ENCODE results near the gene TRMT1. TPM values are rescaled to one million over a fixed set of nuclear protein-coding genes. Genes with fewer than 3 reads are reported as not detected.

TRMT1 gene
- total and polyA plus RNA-seq, 2 donors (not counting 1 experiment from before 2014, with no cell fraction given): 12.2 to 20.3 TPM

DNA sequence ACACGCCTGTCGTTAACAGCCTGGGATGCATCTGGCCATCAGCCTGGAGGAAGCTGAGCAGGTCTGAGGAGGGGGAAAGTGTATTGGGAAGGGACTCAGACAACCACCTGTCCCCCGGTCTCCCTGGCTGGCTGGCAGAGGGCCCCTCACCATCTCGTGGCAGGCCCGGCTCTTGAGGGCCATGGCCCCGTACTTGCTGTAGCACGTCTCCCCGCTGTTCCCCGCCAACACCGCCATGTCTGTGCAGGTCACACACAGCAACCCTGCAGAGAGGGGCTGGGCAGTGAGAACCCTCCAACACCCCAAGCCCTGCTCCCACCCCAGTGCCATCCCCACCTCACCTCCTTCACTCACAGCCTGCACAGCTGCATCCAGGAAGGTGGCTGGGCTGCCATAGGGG is 4.0 kb downstream of the TRMT1 start:
- TF ChIP-seq, protein P1, sequence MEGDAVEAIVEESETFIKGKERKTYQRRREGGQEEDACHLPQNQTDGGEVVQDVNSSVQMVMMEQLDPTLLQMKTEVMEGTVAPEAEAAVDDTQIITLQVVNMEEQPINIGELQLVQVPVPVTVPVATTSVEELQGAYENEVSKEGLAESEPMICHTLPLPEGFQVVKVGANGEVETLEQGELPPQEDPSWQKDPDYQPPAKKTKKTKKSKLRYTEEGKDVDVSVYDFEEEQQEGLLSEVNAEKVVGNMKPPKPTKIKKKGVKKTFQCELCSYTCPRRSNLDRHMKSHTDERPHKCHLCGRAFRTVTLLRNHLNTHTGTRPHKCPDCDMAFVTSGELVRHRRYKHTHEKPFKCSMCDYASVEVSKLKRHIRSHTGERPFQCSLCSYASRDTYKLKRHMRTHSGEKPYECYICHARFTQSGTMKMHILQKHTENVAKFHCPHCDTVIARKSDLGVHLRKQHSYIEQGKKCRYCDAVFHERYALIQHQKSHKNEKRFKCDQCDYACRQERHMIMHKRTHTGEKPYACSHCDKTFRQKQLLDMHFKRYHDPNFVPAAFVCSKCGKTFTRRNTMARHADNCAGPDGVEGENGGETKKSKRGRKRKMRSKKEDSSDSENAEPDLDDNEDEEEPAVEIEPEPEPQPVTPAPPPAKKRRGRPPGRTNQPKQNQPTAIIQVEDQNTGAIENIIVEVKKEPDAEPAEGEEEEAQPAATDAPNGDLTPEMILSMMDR (conservative IDR thresholded peaks at IDR 0.05 in 1 of 2, IDR thresholded peaks at IDR 0.05 in 1 of 2; ENCODE audit: low read depth in 1 of 2, low read length in 2 of 2): no peak
- no peak for TF ChIP-seq EZH2 (IDR thresholded peaks at IDR 0.05; ENCODE audit: low read length, missing control alignments)
- no peak overlapping the region for H3K9ac ChIP-seq (ENCODE audit: insufficient read depth, low read length)
- H3K4me1 ChIP-seq (ENCODE audit: control insufficient read depth, extremely low read depth, insufficient read depth, low read length): peaks cover 2% of the 10 kb centered on the region
- DNase-seq (ENCODE audit: low read depth in 2 of 2): no peak
- peaks cover 10% of the 10 kb centered on the region for H3K36me3 ChIP-seq (ENCODE audit: control insufficient read depth, insufficient read depth, low read length)
- H3K27me3 ChIP-seq (ENCODE audit: control insufficient read depth, insufficient read depth, low read length): no peaks in the 10 kb centered on the region
- no peak overlapping the region for H3K4me2 ChIP-seq (ENCODE audit: extremely low read depth, insufficient read depth, low read length)
- H3K27ac ChIP-seq (ENCODE audit: insufficient read depth, low read length): no peak overlapping the region
- H4K20me1 ChIP-seq (ENCODE audit: control insufficient read depth, extremely low read depth, insufficient read depth, low read length): no peaks in the 10 kb centered on the region
- peaks cover 12% of the 10 kb centered on the region for H3K79me2 ChIP-seq (ENCODE audit: control insufficient read depth, insufficient read depth, low read length)
- no peak overlapping the region for H3K4me3 ChIP-seq (replicated peaks in 1 of 4; ENCODE audit: control extremely low read depth in 1 of 4, insufficient read depth in 1 of 4, low read depth in 3 of 4, low read length in 4 of 4)
- H2AFZ ChIP-seq (ENCODE audit: low read length): no peak overlapping the region
- no peaks in the 10 kb centered on the region for H3K9me3 ChIP-seq (ENCODE audit: control insufficient read depth, insufficient read depth, low read depth, low read length)

DNA sequence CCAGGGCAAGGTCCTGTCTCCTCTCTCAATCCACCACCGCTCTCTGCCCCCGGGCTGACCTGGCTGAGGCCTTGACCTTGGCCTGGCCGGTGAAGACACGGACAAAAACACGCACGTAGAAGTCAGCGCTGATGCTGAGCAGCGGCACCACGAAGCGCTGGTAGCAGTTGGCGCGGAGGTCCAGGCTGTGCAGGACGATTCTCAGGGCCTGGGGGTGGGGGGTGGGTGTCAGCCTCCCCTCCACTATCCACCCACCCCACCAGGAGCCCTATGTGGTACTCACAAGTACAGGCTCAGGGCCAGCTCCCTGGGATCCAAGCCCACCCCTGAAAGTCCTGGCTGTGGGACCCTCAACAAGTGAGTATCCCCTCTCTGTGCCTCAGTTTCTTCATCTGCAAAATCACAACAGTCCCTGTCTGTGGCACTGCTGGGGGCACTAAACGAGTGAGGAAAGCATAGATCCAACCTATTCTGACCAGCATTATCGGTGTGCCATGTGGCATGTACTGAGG is 6.4 kb downstream of the TRMT1 start:
- H3K79me2 ChIP-seq (ENCODE audit: control insufficient read depth, insufficient read depth, low read length): peaks cover 1% of the 10 kb centered on the region
- no peak overlapping the region for H3K9ac ChIP-seq (ENCODE audit: insufficient read depth, low read length)
- H3K27ac ChIP-seq (ENCODE audit: insufficient read depth, low read length): no peak overlapping the region
- H3K27me3 ChIP-seq (ENCODE audit: control insufficient read depth, insufficient read depth, low read length): no peaks in the 10 kb centered on the region
- no peak for TF ChIP-seq EZH2 (IDR thresholded peaks at IDR 0.05; ENCODE audit: low read length, missing control alignments)
- TF ChIP-seq, protein P1 (conservative IDR thresholded peaks at IDR 0.05 in 1 of 2, IDR thresholded peaks at IDR 0.05 in 1 of 2; ENCODE audit: low read depth in 1 of 2, low read length in 2 of 2): no peak
- no peaks in the 10 kb centered on the region for H3K9me3 ChIP-seq (ENCODE audit: control insufficient read depth, insufficient read depth, low read depth, low read length)
- H2AFZ ChIP-seq (ENCODE audit: low read length): no peak overlapping the region
- no peak for DNase-seq (ENCODE audit: low read depth in 2 of 2)
- no peak overlapping the region for H3K4me2 ChIP-seq (ENCODE audit: extremely low read depth, insufficient read depth, low read length)
- H3K4me3 ChIP-seq (replicated peaks in 1 of 4; ENCODE audit: control extremely low read depth in 1 of 4, insufficient read depth in 1 of 4, low read depth in 3 of 4, low read length in 4 of 4): no peak overlapping the region
- H4K20me1 ChIP-seq (ENCODE audit: control insufficient read depth, extremely low read depth, insufficient read depth, low read length): no peaks in the 10 kb centered on the region
- H3K36me3 ChIP-seq (ENCODE audit: control insufficient read depth, insufficient read depth, low read length): peaks cover 13% of the 10 kb centered on the region
- no peaks in the 10 kb centered on the region for H3K4me1 ChIP-seq (ENCODE audit: control insufficient read depth, extremely low read depth, insufficient read depth, low read length)

DNA sequence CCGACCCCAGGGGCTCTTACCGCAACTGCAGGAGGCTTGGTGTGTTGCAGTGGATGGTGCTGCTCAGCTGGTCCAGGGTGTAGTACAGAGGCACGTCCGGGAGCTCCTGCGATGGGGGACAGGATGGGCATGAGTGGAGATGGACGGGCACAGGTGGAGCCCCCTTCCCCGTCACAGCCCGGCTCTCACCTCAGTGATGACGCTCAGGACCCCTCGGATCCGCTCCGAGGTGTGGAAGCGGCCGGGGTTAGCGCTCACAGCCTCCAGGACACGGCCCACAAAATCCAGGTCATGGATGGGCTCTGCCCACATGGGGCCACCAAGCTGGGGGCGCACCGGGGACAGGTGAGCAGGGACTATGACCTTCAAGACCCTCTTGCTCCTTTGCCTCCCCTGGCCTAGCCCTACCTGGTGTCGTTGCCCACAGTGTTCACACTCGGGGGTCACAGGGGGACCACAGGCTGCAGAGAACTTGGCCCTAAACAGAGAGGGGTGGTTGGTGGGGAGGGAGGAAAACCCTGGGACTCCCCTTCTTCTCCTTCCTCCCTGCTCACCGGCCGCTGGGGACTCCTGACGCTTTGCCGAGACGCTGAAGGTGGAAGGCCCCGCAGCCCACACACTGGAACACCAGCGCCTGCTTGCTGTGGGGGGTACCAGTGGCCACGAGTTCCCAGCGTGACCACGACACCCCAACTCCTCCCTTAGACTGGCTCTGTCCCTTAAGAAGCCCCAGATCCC is 7.0 kb downstream of the TRMT1 start:
- no peak overlapping the region for H3K4me3 ChIP-seq (replicated peaks in 1 of 4; ENCODE audit: control extremely low read depth in 1 of 4, insufficient read depth in 1 of 4, low read depth in 3 of 4, low read length in 4 of 4)
- no peaks in the 10 kb centered on the region for H4K20me1 ChIP-seq (ENCODE audit: control insufficient read depth, extremely low read depth, insufficient read depth, low read length)
- H3K36me3 ChIP-seq (ENCODE audit: control insufficient read depth, insufficient read depth, low read length): peaks cover 19% of the 10 kb centered on the region
- no peaks in the 10 kb centered on the region for H3K79me2 ChIP-seq (ENCODE audit: control insufficient read depth, insufficient read depth, low read length)
- H3K4me2 ChIP-seq (ENCODE audit: extremely low read depth, insufficient read depth, low read length): no peak overlapping the region
- TF ChIP-seq EZH2 (IDR thresholded peaks at IDR 0.05; ENCODE audit: low read length, missing control alignments): no peak
- TF ChIP-seq, protein P1 (conservative IDR thresholded peaks at IDR 0.05 in 1 of 2, IDR thresholded peaks at IDR 0.05 in 1 of 2; ENCODE audit: low read depth in 1 of 2, low read length in 2 of 2): no peak
- no peak for DNase-seq (ENCODE audit: low read depth in 2 of 2)
- H3K27me3 ChIP-seq (ENCODE audit: control insufficient read depth, insufficient read depth, low read length): no peaks in the 10 kb centered on the region
- H2AFZ ChIP-seq (ENCODE audit: low read length): no peak overlapping the region
- no peak overlapping the region for H3K27ac ChIP-seq (ENCODE audit: insufficient read depth, low read length)
- H3K9ac ChIP-seq (ENCODE audit: insufficient read depth, low read length): no peak overlapping the region
- no peaks in the 10 kb centered on the region for H3K9me3 ChIP-seq (ENCODE audit: control insufficient read depth, insufficient read depth, low read depth, low read length)
- no peaks in the 10 kb centered on the region for H3K4me1 ChIP-seq (ENCODE audit: control insufficient read depth, extremely low read depth, insufficient read depth, low read length)

Data from fibroblast of lung (primary cell).